GM18526 (cell line): ENCODE results near the gene MAP3K19.

Experiments used
- POLR2A ChIP-seq: IDR thresholded peaks from 3 replicates; pipeline ENCODE4 v1.6.1; 2011; ENCODE audit not compliant: insufficient read length; ENCODE audit errors: extremely low read depth

Gene MAP3K19

GRCh38 chr2:135047300-135047699 is at the start of gene MAP3K19:
Gene MAP3K19 (minus strand): TSS chr2:135047447. CDS start chr2:135024647, 22,800 bp downstream.
- TF ChIP-seq POLR2A = no peak

- TF ChIP-seq POLR2A = no peak
Measured at GRCh38 chr2:135096665-135097446, 49.6 kb upstream of the MAP3K19 start.

- no peak for TF ChIP-seq POLR2A
Measured at GRCh38 chr2:135095591-135095990, 48.3 kb upstream of the MAP3K19 start.

GRCh38 chr2:135094508-135094907 is 47.3 kb upstream of the MAP3K19 start:
- no peak for TF ChIP-seq POLR2A

GRCh38 chr2:135093670-135094330 is 46.6 kb upstream of the MAP3K19 start:
- TF ChIP-seq POLR2A = no peak

GRCh38 chr2:135093193-135093592 is 45.9 kb upstream of the MAP3K19 start:
- no peak for TF ChIP-seq POLR2A

GRCh38 chr2:135091681-135092080 is 44.4 kb upstream of the MAP3K19 start:
- no peak for TF ChIP-seq POLR2A

- TF ChIP-seq POLR2A = no peak
Measured at GRCh38 chr2:135086222-135086621, 39.0 kb upstream of the MAP3K19 start.

- no peak for TF ChIP-seq POLR2A
Measured at GRCh38 chr2:135078417-135078816, 31.2 kb upstream of the MAP3K19 start.

GRCh38 chr2:135076556-135076955 is 29.3 kb upstream of the MAP3K19 start:
- TF ChIP-seq POLR2A = no peak

GRCh38 chr2:135074216-135074615 is 27.0 kb upstream of the MAP3K19 start:
- no peak for TF ChIP-seq POLR2A

GRCh38 chr2:135072125-135072997 is 25.1 kb upstream of the MAP3K19 start:
- no peak for TF ChIP-seq POLR2A

- no peak for TF ChIP-seq POLR2A
Measured at GRCh38 chr2:135066710-135067109, 19.5 kb upstream of the MAP3K19 start.

GRCh38 chr2:135064149-135064548 is 16.9 kb upstream of the MAP3K19 start:
- TF ChIP-seq POLR2A = no peak

GRCh38 chr2:135063210-135063609 is 16.0 kb upstream of the MAP3K19 start:
- no peak for TF ChIP-seq POLR2A
